SK-N-MC (cell line): ENCODE results near the gene C2orf49.

ENCODE experiments used
- EZH2 ChIP-seq: fragments of 200-600 bp; sonication (generic); IDR thresholded peaks from one replicate; pipeline ENCODE4 v1.6.1; 2017; ENCODE audit warnings: antibody characterized with exemption
- FOXP2 ChIP-seq: optimal IDR thresholded peaks from 2 replicates; pipeline ENCODE3; 2011; ENCODE audit warnings: mild to moderate bottlenecking, moderate library complexity; ENCODE audit not compliant: insufficient read depth; ENCODE audit errors: extremely low read length, control extremely low read depth
- POLR2AphosphoS5 ChIP-seq: IDR thresholded peaks from 2 replicates; pipeline ENCODE4 v1.6.1; 2012; ENCODE audit warnings: mild to moderate bottlenecking, low read depth, low read length, borderline replicate concordance

DNA sequence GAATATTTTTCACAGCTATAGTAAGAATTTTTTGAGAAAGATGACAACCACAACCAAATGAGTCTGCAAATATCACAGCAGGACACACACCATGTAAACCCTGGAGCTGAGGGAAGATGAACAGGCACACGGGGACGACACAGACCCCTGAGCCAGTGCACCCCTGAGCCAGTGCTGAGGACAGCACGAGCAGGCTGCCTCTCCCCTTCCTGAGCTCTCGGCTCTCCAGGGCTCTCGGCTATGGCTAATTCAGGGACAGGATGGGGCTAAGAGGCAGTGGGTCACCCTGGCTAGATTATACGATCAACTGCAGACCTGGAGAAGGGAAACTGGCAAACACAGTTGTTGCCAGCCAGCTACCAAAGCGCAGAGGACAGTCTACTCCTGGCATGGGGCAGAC is 49.2 kb upstream of the C2orf49 start:
- TF ChIP-seq EZH2 = no peak
- no peak for TF ChIP-seq POLR2AphosphoS5
- TF ChIP-seq FOXP2 = no peak
